ENCODE measurements around the gene BASP1.

DNA sequence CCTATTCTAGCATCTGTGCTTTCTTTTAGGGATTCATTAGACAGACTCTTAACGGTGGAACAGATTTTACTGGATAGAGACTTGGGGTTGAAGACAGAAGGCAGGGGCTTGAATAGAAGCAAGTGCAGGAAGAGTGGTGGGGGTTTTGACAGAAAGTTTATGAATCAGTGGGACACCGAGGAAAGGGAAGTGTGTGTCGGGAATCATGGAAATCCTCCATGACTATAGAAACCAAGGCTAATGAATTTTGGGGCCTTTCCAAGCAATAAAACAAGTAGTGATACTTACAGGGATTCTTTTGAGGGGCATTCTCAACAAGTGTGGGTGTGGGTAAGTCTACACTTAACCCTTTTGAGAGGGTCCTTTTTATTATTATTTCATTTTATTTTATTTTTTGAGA is 12.8 kb downstream of the BASP1 start:
- TF ChIP-seq YY1 (IDR thresholded peaks at IDR 0.05; ENCODE audit: insufficient read depth, insufficient read length) (no peak), SUZ12 (IDR thresholded peaks at IDR 0.05; ENCODE audit: extremely low read depth, insufficient read depth, insufficient read length) (no peak)
